Activated CD4-positive, alpha-beta T cell treated with anti-CD3 and anti-CD28 coated beads for 48 hours (primary cell): ENCODE data around the gene NTM.

Source experiments
- DNase-seq: peaks from one replicate; pipeline ENCODE4 v3.0.0-alpha.2; 2020

NTM gene

GRCh38 chr11:132037956-132038355, 667.5 kb downstream of the NTM start:
- DNase-seq, result no peak

GRCh38 chr11:132039521-132039920, 669.1 kb downstream of the NTM start:
- no peak for DNase-seq

GRCh38 chr11:132042296-132042695, 671.9 kb downstream of the NTM start:
- no peak for DNase-seq

- no peak for DNase-seq
Observed at GRCh38 chr11:132043714-132044113, 673.3 kb downstream of the NTM start.

GRCh38 chr11:132045107-132045506, 674.7 kb downstream of the NTM start:
- no peak for DNase-seq

- DNase-seq, result no peak
Observed at GRCh38 chr11:132046288-132046865, 676.0 kb downstream of the NTM start.

GRCh38 chr11:132047167-132047566, 676.8 kb downstream of the NTM start:
- DNase-seq, result no peak

GRCh38 chr11:132048040-132048439, 677.6 kb downstream of the NTM start:
- no peak for DNase-seq

GRCh38 chr11:132049205-132049604, 678.8 kb downstream of the NTM start:
- DNase-seq, result no peak

GRCh38 chr11:132050049-132050448, 679.6 kb downstream of the NTM start:
- no peak for DNase-seq

GRCh38 chr11:132050577-132051165, 680.3 kb downstream of the NTM start:
- DNase-seq, result no peak

- no peak for DNase-seq
Observed at GRCh38 chr11:132051704-132052103, 681.3 kb downstream of the NTM start.

GRCh38 chr11:132052342-132052741, 681.9 kb downstream of the NTM start:
- no peak for DNase-seq

GRCh38 chr11:132052904-132053303, 682.5 kb downstream of the NTM start:
- no peak for DNase-seq

GRCh38 chr11:132054822-132055221, 684.4 kb downstream of the NTM start:
- no peak for DNase-seq

- DNase-seq, result no peak
Observed at GRCh38 chr11:132055296-132055695, 684.9 kb downstream of the NTM start.

GRCh38 chr11:132056689-132057088, 686.3 kb downstream of the NTM start:
- no peak for DNase-seq

GRCh38 chr11:132057266-132057665, 686.9 kb downstream of the NTM start:
- DNase-seq, result no peak

- DNase-seq, result no peak
Observed at GRCh38 chr11:132058211-132058772, 687.9 kb downstream of the NTM start.

GRCh38 chr11:132060567-132060966, 690.2 kb downstream of the NTM start:
- DNase-seq, result no peak

GRCh38 chr11:132062031-132062430, 691.6 kb downstream of the NTM start:
- no peak for DNase-seq

GRCh38 chr11:132062541-132062940, 692.1 kb downstream of the NTM start:
- DNase-seq, result no peak

GRCh38 chr11:132064987-132065620, 694.7 kb downstream of the NTM start:
- DNase-seq, result no peak

GRCh38 chr11:132068556-132068955, 698.1 kb downstream of the NTM start:
- no peak for DNase-seq
